GM21529 (cell line): ENCODE results near the gene LAMC2.

ENCODE experiments used
- ATAC-seq: cut with Tn5 transposase; IDR thresholded peaks from one replicate; pipeline ENCODE4 v1.9.1; 2021; ENCODE audit not compliant: unreplicated experiment

The LAMC2 gene

GRCh38 chr1:183283286-183283685 lies 97.2 kb downstream of the LAMC2 start:
- no peak for ATAC-seq

GRCh38 chr1:183284086-183284485 lies 98.0 kb downstream of the LAMC2 start:
- ATAC-seq: no peak

DNA sequence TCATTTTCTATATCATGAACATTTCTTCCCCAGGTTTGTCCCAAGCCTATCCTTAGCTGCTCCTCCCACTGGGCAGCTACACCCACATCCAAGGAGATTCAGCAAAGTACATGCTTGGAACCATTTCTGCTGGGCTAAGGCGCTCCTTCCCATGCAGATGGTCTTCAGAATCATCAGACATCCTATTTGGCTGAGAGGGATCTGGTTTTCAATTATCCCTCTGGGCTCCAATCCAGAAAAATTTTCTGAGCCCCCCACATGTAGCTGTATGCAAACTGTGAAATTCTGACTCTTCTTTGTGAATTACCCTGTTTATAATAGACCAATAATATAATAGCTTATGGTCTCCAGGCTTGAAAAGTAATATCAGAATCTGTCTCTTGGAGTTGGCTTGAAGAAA lies 99.2 kb downstream of the LAMC2 start:
- no peak for ATAC-seq

GRCh38 chr1:183285746-183286145 lies 99.7 kb downstream of the LAMC2 start:
- no peak for ATAC-seq

GRCh38 chr1:183287191-183287675 lies 101.2 kb downstream of the LAMC2 start:
- ATAC-seq: no peak

GRCh38 chr1:183288583-183288982 lies 102.5 kb downstream of the LAMC2 start:
- no peak for ATAC-seq

GRCh38 chr1:183289051-183289496 lies 103.0 kb downstream of the LAMC2 start:
- ATAC-seq: no peak

- ATAC-seq: no peak
Observed at GRCh38 chr1:183290628-183291027, 104.6 kb downstream of the LAMC2 start.

DNA sequence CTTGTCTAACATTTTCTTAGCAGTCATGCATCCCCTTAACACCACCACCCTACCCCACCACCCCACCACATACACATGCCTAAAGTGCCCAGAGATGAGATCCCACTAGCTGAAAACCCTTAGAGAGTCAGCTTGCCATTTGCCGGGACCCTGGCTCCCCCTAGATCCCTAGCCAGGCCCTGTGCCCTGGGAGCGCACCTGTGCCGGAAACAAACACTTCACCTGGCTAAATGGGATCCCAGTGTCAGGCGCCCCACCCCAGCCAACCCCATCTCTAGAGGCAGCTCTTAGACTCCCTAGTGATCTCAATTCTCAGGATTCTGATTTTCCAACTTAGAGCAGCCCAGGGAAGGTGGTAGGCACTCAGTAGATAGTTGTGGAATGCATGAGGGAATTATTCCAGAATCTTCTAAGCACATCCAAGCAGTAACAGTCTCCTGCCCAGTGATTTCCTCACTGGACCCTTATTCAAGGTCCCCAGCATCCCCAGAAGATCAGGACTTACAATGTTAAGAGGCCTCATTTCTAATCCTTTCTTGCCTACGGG lies 105.2 kb downstream of the LAMC2 start:
- ATAC-seq: no peak

DNA sequence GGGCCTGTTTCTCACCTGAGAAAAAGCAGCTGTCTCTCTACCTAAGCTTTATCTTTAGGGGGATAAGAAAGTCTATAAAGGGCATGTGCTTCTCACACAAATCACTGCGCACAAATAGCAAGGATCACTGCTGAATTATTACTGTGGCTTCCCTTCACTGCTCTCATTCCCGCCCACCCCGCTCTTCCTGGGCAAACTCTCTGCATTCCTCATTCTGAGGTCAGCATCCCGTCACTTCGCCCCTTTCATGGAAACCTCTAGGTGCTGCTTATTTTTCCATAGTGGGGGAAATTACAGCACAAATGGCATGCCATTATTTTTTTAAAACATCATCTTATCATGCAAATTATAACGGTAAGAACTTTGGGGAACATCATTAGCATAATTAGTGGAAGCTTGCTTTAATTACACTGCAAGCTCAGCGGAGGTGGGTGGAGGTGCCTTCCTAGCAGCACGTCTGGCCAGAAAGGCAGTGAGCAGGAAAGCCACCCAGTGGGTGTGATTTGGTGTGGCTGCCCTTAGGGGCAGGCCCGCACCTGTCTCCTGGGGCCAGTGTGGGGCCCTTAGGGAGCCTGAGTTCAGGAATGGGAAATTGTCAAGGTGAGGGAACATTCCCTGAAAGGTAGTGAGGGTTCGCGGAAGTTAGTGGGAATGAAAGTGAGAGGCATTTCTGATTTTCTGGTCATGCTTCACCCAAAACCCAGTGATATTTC lies 105.9 kb downstream of the LAMC2 start:
- ATAC-seq: no peak

GRCh38 chr1:183293241-183293640 lies 107.2 kb downstream of the LAMC2 start:
- ATAC-seq: no peak

- ATAC-seq: no peak
Observed at GRCh38 chr1:183293876-183294275, 107.8 kb downstream of the LAMC2 start.
